Ovary (tissue), 3 donors: Measurements from ENCODE around the gene VGLL2.

Experiments used
- CTCF ChIP-seq, 3 donors: fragments of 450-650 bp in 2 of 3; fragments of 200-600 bp in 1 of 3; IDR thresholded peaks; one replicate each; pipeline versions ENCODE4 v1.5.1 to v1.8.0; 2016 to 2022; ENCODE audit warnings: antibody characterized with exemption in 3 of 3, mild to moderate bottlenecking in 1 of 3
- POLR2A ChIP-seq: fragments of 450-650 bp; IDR thresholded peaks from one replicate; pipeline ENCODE4 v1.6.1; 2017; ENCODE audit warnings: antibody characterized with exemption, mild to moderate bottlenecking, moderate library complexity
- donor health status: DM: no; HTN: no; CAD: no.

GRCh38 chr6:117264692-117265409 lies 507 bp upstream of the VGLL2 start:
- TF ChIP-seq CTCF (IDR thresholded peaks at IDR 0.05) (no peak), POLR2A (no peak)
